ENCODE data around the gene PDE6B. TPM values are rescaled to one million over a fixed set of nuclear protein-coding genes. Genes with fewer than 3 reads are reported as not detected.
"Not testable (repeated sequence)": the region's sequence is repeated elsewhere in the genome, so short reads cannot be mapped to it uniquely, and the experiment has no call there.

Gene PDE6B
- total RNA-seq, 1 experiment from 2014 or later = not detected

DNA sequence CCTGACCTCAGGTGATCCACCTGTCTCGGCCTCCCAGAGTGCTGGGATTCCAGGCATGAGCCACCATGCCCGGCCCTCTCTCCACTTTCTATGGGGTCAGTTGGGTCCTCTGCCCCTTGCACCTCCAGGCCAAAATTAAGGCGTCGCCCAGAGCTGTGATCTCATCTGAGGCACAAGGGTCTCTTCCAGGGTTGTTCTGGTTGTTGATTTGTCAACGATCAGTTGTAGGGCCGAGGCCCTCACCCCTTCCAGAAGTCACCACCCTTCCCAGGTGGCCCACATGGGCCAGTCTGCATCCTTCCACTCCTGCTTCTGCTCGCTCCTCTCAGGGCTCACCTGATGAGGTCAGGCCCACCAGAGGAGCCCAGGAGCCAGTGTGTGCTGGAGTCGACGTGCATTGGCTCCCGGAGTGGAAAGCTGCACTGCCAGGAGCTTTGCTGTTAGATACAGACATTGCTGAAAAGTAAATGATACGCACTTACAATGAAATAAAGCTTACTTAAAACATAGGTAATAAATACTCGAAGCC is 35.0 kb upstream of the PDE6B start:
- no peak overlapping the region for H3K4me3 Mint-ChIP-seq (ENCODE audit: unreplicated experiment)
- H3K36me3 Mint-ChIP-seq (ENCODE audit: insufficient read depth, unreplicated experiment) = no peaks in the 10 kb centered on the region
- ChIA-PET POLR2A (no interaction called here), CTCF (no interaction called here)
- intact Hi-C loops (cut with micrococcal nuclease; ENCODE audit: unreplicated experiment) = no loop called here
- Histone ChIP-seq H3K27me3 (replicated peaks; ENCODE audit: control insufficient read depth, insufficient read depth, low read length) (no peaks in the 10 kb centered on the region; the same call in 1 of the 2 replicates), H3K9me3 (no peaks in the 10 kb centered on the region), H3K36me3 (ENCODE audit: control insufficient read depth, insufficient read depth, low read length) (no peaks in the 10 kb centered on the region), H3K4me1 (no peaks in the 10 kb centered on the region), H3K4me3 (ENCODE audit: low read depth, low read length) (no peak overlapping the region)
- no peaks in the 10 kb centered on the region for H3K4me1 Mint-ChIP-seq (ENCODE audit: low read depth, unreplicated experiment)
- no peak overlapping the region for H3K27ac Mint-ChIP-seq (ENCODE audit: unreplicated experiment)
- DNase-seq = no peak
- TF ChIP-seq, protein P1, sequence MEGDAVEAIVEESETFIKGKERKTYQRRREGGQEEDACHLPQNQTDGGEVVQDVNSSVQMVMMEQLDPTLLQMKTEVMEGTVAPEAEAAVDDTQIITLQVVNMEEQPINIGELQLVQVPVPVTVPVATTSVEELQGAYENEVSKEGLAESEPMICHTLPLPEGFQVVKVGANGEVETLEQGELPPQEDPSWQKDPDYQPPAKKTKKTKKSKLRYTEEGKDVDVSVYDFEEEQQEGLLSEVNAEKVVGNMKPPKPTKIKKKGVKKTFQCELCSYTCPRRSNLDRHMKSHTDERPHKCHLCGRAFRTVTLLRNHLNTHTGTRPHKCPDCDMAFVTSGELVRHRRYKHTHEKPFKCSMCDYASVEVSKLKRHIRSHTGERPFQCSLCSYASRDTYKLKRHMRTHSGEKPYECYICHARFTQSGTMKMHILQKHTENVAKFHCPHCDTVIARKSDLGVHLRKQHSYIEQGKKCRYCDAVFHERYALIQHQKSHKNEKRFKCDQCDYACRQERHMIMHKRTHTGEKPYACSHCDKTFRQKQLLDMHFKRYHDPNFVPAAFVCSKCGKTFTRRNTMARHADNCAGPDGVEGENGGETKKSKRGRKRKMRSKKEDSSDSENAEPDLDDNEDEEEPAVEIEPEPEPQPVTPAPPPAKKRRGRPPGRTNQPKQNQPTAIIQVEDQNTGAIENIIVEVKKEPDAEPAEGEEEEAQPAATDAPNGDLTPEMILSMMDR (IDR thresholded peaks at IDR 0.05; ENCODE audit: insufficient read depth in 1 of 2, low read depth in 1 of 2, low read length in 1 of 2, severe bottlenecking in 1 of 2, unreplicated experiment in 1 of 2) = no peak
- H3K9me3 Mint-ChIP-seq (ENCODE audit: unreplicated experiment) = peaks cover 12% of the 10 kb centered on the region
- H3K27me3 Mint-ChIP-seq (ENCODE audit: insufficient read depth, unreplicated experiment) = no peaks in the 10 kb centered on the region
- BruUV-seq (replicated peaks) = no TSS peak

DNA sequence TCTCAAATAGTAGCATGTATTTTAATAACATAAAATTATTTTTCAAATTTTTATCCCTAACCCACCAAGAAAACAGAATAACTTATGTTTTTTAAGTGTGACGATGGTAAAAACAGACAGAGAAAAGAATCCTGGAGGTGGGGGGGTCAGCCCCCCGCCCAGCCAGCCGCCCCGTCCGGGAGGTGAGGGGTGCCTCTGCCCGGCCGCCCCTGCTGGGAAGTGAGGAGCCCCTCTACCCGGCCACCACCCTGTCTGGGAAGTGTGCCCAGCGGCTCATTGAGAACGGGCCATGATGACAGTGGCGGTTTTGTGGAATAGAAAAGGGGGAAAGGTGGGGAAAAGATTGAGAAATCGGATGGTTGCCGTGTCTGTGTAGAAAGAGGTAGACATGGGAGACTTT is 33.2 kb upstream of the PDE6B start:
- H3K27me3 ChIP-seq (replicated peaks; ENCODE audit: control insufficient read depth, insufficient read depth, low read length); H3K27ac Mint-ChIP-seq (ENCODE audit: unreplicated experiment); H3K4me3 Mint-ChIP-seq (ENCODE audit: unreplicated experiment); H3K9me3 ChIP-seq; CTCF ChIA-PET; H3K4me1 Mint-ChIP-seq (ENCODE audit: low read depth, unreplicated experiment); H3K27me3 Mint-ChIP-seq (ENCODE audit: insufficient read depth, unreplicated experiment); H3K36me3 ChIP-seq (ENCODE audit: control insufficient read depth, insufficient read depth, low read length); DNase-seq; H3K4me3 ChIP-seq (ENCODE audit: low read depth, low read length); H3K36me3 Mint-ChIP-seq (ENCODE audit: insufficient read depth, unreplicated experiment); intact Hi-C loops (cut with micrococcal nuclease; ENCODE audit: unreplicated experiment); BruUV-seq (replicated peaks); H3K4me1 ChIP-seq; POLR2A ChIA-PET: not testable (repeated sequence)
- peaks cover 16% of the 10 kb centered on the region for H3K9me3 Mint-ChIP-seq (ENCODE audit: unreplicated experiment)

DNA sequence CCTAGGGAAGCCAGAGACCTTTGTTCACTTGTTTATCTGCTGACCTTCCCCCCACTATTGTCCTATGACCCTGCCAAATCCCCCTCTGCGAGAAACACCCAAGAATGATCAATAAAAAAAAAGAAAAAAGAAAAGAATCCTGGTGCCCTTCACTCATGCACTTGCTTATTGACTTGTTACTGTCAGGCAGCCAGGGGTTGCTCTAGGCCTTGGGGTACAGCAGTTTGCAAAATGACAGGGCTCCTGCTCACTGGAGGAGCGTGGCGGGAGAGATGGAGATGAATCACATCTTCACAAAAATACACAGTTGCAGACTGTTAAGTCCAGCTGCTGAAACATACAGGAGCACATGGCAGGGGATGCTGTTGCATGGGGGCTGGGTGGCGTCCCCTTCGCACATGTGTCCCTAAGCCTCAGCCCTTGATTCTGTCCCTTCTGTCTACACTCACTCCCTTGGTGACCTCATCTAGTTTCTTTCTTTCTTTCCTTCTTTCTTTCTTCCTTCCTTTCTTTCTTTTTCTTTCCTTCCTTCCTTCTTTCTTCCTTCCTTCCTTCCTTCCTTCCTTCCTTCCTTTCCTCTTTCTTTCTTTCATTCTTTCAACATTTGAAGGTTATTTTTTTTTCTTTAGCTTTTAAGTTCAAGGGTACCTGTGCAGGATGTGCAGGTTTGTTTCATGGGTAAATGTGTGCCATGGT is 32.4 kb upstream of the PDE6B start:
- no peak overlapping the region for H3K4me3 Mint-ChIP-seq (ENCODE audit: unreplicated experiment)
- CTCF ChIA-PET = no interaction called here
- H3K27ac Mint-ChIP-seq (ENCODE audit: unreplicated experiment) = no peak overlapping the region

More for the DNA sequence above, 32.4 kb upstream of the PDE6B start:
- H3K9me3 Mint-ChIP-seq (ENCODE audit: unreplicated experiment) = peaks cover 16% of the 10 kb centered on the region
- TF ChIP-seq, protein P1 (IDR thresholded peaks at IDR 0.05; ENCODE audit: insufficient read depth in 1 of 2, low read depth in 1 of 2, low read length in 1 of 2, severe bottlenecking in 1 of 2, unreplicated experiment in 1 of 2) = no peak
- peaks cover 7% of the 10 kb centered on the region for H3K27me3 Mint-ChIP-seq (ENCODE audit: insufficient read depth, unreplicated experiment)
- intact Hi-C loops (cut with micrococcal nuclease; ENCODE audit: unreplicated experiment) = no loop called here
- no peaks in the 10 kb centered on the region for H3K36me3 Mint-ChIP-seq (ENCODE audit: insufficient read depth, unreplicated experiment)
- Histone ChIP-seq H3K36me3 (ENCODE audit: control insufficient read depth, insufficient read depth, low read length) (no peaks in the 10 kb centered on the region), H3K27me3 (replicated peaks; ENCODE audit: control insufficient read depth, insufficient read depth, low read length) (no peaks in the 10 kb centered on the region), H3K4me1 (no peaks in the 10 kb centered on the region), H3K9me3 (no peaks in the 10 kb centered on the region), H3K4me3 (ENCODE audit: low read depth, low read length) (no peak overlapping the region)
- POLR2A ChIA-PET = no interaction called here
- BruUV-seq (replicated peaks) = no TSS peak
- H3K4me1 Mint-ChIP-seq (ENCODE audit: low read depth, unreplicated experiment) = no peaks in the 10 kb centered on the region
- DNase-seq = no peak
